HL-60 (cell line): ENCODE measurements around the gene TBCD.

Experiments
- DNase-seq, 2 experiments: peaks; one replicate each; pipeline ENCODE4 v3.0.0-alpha.2; 2010 to 2020; ENCODE audit warnings: low read depth in 1 of 2, low spot score in 1 of 2
- H3K27ac ChIP-seq: fragments of 250-450 bp; sonication (Bioruptor Pico); replicated peaks from 2 replicates; pipeline ENCODE4 v1.5.1; 2020; ENCODE audit warnings: mild to moderate bottlenecking, moderate library complexity
- H3K27me3 ChIP-seq: fragments of 250-450 bp; sonication (Bioruptor Pico); 2 replicates; pipeline ENCODE4 v1.5.1; 2021; ENCODE audit warnings: mild to moderate bottlenecking, moderate library complexity; ENCODE audit not compliant: insufficient read depth, poor library complexity, severe bottlenecking
- H3K4me3 ChIP-seq: replicated peaks from 2 replicates; pipeline ENCODE4 v1.5.1; 2011; ENCODE audit warnings: mild to moderate bottlenecking, control low read depth, low read length; ENCODE audit not compliant: insufficient read depth
- CTCF ChIP-seq: IDR thresholded peaks from one replicate; pipeline ENCODE4 v1.5.1; 2011; ENCODE audit warnings: low read length, control low read depth, inconsistent platforms; ENCODE audit not compliant: insufficient read depth
- GABPA ChIP-seq: IDR thresholded peaks from 2 replicates; pipeline ENCODE4 v1.6.1; 2012; ENCODE audit warnings: low read depth
- POLR2AphosphoS5 ChIP-seq: IDR thresholded peaks from 2 replicates; pipeline ENCODE4 v1.6.1; 2012; ENCODE audit warnings: low read depth
- REST ChIP-seq: IDR thresholded peaks from 2 replicates; pipeline ENCODE4 v1.6.1; 2012; ENCODE audit warnings: low read depth; ENCODE audit not compliant: insufficient replicate concordance
- SPI1 ChIP-seq: IDR thresholded peaks from 2 replicates; pipeline ENCODE4 v1.6.1; 2012; ENCODE audit warnings: low read depth, mild to moderate bottlenecking, borderline replicate concordance

TBCD gene

GRCh38 chr17:82960419-82961271, 208.8 kb downstream of the TBCD start:
- TF ChIP-seq SPI1, result no peak
- TF ChIP-seq CTCF, result no peak
- TF ChIP-seq GABPA, result no peak
- no peak for TF ChIP-seq POLR2AphosphoS5
- TF ChIP-seq REST, result no peak
- no peak for DNase-seq

GRCh38 chr17:82961366-82962162, 209.7 kb downstream of the TBCD start:
- H3K27me3 ChIP-seq, result no peaks in the 10 kb centered on the region
- TF ChIP-seq REST (no peak), POLR2AphosphoS5 (no peak), SPI1 (no peak), GABPA (no peak), CTCF (no peak)

More at GRCh38 chr17:82960419-82961271, 208.8 kb downstream of the TBCD start:
- Histone ChIP-seq H3K27ac (no peak overlapping the region), H3K4me3 (no peak overlapping the region), H3K27me3 (no peaks in the 10 kb centered on the region)

GRCh38 chr17:82962163-82962720, 210.4 kb downstream of the TBCD start:
- DNase-seq, result no peak
- Histone ChIP-seq H3K27me3 (no peaks in the 10 kb centered on the region), H3K4me3 (no peak overlapping the region), H3K27ac (no peak overlapping the region)
- TF ChIP-seq REST (no peak), POLR2AphosphoS5 (no peak), CTCF (no peak)

More at GRCh38 chr17:82961366-82962162, 209.7 kb downstream of the TBCD start:
- no peak overlapping the region for H3K4me3 ChIP-seq
- no peak for DNase-seq
- no peak overlapping the region for H3K27ac ChIP-seq
